ENCODE results near the gene C3orf18. TPM values are rescaled to one million over a fixed set of nuclear protein-coding genes. Genes with fewer than 3 reads are reported as not detected.

The C3orf18 gene
- total and polyA plus RNA-seq, 7 donors = 1.8 to 28.0 (median 13.3) TPM

DNA sequence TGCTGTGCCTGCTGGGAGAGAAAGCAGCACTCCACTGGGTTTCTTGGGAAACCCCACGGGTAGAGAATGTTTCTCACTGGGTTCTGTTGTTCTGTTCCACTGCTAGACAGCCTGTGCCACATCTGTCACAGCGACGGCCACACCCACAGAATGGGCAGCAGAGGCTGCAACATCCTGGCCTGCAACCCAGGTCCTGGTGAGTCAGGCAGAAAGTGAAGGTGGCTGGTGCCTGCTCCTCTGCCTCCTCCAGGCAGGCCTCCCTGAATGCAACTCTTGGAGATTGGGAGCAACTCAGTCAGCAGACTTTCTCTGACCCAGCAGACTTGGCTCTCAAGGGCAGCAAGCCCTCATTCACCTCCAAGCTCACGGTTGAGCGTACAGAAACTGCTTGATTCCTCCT is 13.0 kb downstream of the C3orf18 start:
- Histone ChIP-seq H3K27me3 (peaks cover 0 to 8% (median 0%) of the 10 kb centered on the region in 3 donors), H3K36me3 (no peaks in the 10 kb centered on the region), H3K9me3 (no peaks in the 10 kb centered on the region), H3K4me1 (peaks cover 0 to 7% (median 0%) of the 10 kb centered on the region in 4 donors), H3K4me3 (no peak overlapping the region), H3K27ac (no peak overlapping the region)
- TF ChIP-seq POLR2A (IDR thresholded peaks at IDR 0.05) (no peak), POLR2AphosphoS5 (IDR thresholded peaks at IDR 0.05) (no peak), EP300 (IDR thresholded peaks at IDR 0.05) (no peak)
- TF ChIP-seq, protein P1, sequence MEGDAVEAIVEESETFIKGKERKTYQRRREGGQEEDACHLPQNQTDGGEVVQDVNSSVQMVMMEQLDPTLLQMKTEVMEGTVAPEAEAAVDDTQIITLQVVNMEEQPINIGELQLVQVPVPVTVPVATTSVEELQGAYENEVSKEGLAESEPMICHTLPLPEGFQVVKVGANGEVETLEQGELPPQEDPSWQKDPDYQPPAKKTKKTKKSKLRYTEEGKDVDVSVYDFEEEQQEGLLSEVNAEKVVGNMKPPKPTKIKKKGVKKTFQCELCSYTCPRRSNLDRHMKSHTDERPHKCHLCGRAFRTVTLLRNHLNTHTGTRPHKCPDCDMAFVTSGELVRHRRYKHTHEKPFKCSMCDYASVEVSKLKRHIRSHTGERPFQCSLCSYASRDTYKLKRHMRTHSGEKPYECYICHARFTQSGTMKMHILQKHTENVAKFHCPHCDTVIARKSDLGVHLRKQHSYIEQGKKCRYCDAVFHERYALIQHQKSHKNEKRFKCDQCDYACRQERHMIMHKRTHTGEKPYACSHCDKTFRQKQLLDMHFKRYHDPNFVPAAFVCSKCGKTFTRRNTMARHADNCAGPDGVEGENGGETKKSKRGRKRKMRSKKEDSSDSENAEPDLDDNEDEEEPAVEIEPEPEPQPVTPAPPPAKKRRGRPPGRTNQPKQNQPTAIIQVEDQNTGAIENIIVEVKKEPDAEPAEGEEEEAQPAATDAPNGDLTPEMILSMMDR (IDR thresholded peaks at IDR 0.05) = no peak
- no peak for DNase-seq
- WGBS, 2 donors = 62 to 80% methylated on average over 5 of the region's 5 CpGs
- intact Hi-C loops (cut with DNase I) = no loop called here

DNA sequence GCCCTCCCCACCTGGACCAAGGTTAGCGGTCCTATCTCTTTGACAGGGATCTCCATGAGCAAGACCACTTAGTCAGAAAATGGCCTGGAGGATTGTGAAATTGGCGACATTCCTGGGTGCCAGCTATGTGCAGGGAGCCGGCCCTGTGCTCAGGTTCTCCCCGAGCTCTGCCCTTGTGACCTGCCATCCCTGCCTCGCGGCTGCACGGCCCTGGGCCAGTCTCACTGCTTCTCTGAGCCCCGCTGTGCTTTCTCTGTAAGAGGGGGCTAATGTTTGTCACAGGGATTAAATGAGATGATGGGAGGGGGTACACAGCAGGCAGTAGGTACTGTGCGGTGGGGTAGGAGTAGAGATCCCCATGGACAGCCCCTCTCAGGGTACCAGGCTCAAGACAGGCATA is 14.9 kb downstream of the C3orf18 start:
- WGBS, 2 donors = 88 to 89% methylated on average over 9 of the region's 9 CpGs

DNA sequence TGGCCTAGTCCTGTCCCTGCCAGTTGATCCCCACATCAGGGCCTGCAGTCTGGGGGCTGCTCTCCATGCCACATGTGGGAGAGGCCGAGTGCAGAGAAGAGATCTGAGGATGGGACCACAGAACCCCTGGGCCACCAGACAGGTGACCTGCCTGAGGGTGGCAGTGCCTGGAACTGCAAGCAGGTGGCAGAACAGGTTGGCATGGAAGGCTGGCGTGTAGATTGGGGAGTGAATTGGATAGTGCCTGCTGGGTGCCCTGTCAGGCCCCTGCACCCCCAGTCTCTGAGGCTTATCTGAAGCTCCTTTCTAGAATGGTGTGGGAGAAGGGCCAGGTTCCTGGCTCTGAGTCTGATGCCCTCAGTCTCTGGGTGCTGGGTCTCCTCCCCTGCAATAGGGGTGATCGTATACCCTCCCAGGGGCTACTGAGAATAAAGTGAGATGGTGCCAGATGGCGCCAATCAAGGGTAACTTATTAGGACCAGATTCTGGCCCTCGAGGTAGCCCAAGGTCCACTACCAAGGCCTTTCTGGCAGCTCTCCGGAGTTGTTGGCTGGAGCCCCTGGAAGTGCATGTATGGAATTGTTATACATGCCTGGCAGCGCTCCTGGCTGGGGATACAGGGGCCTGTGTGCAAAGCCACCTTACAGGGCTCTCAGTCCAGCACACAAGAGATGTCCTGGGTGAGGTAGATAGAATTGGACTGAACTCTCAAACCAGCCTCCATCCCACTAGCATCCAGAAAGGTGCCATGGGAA is 15.7 kb downstream of the C3orf18 start:
- Histone ChIP-seq H3K27ac (no peak overlapping the region), H3K9me3 (no peaks in the 10 kb centered on the region), H3K4me1 (no peaks in the 10 kb centered on the region), H3K36me3 (no peaks in the 10 kb centered on the region), H3K4me3 (no peak overlapping the region), H3K27me3 (peaks cover 0 to 8% (median 0%) of the 10 kb centered on the region in 3 donors)
- intact Hi-C loops (cut with DNase I) = no loop called here
- DNase-seq = no peak
- TF ChIP-seq POLR2A (IDR thresholded peaks at IDR 0.05) (no peak), POLR2AphosphoS5 (IDR thresholded peaks at IDR 0.05) (no peak), EP300 (IDR thresholded peaks at IDR 0.05) (no peak)
- TF ChIP-seq, protein P1 (IDR thresholded peaks at IDR 0.05) = no peak
- WGBS, 2 donors = 83 to 87% methylated on average over 7 of the region's 7 CpGs

More for the DNA sequence above, 14.9 kb downstream of the C3orf18 start:
- no peak for DNase-seq
- Histone ChIP-seq H3K36me3 (no peaks in the 10 kb centered on the region), H3K9me3 (no peaks in the 10 kb centered on the region), H3K27ac (no peak overlapping the region), H3K27me3 (peaks cover 0 to 8% (median 0%) of the 10 kb centered on the region in 3 donors), H3K4me3 (no peak overlapping the region), H3K4me1 (peaks cover 0 to under 1% (median 0%) of the 10 kb centered on the region in 4 donors)
- TF ChIP-seq POLR2A (IDR thresholded peaks at IDR 0.05) (no peak), EP300 (IDR thresholded peaks at IDR 0.05) (no peak), POLR2AphosphoS5 (IDR thresholded peaks at IDR 0.05) (no peak)
- TF ChIP-seq, protein P1 (IDR thresholded peaks at IDR 0.05) = no peak
- intact Hi-C loops (cut with DNase I) = no loop called here

DNA sequence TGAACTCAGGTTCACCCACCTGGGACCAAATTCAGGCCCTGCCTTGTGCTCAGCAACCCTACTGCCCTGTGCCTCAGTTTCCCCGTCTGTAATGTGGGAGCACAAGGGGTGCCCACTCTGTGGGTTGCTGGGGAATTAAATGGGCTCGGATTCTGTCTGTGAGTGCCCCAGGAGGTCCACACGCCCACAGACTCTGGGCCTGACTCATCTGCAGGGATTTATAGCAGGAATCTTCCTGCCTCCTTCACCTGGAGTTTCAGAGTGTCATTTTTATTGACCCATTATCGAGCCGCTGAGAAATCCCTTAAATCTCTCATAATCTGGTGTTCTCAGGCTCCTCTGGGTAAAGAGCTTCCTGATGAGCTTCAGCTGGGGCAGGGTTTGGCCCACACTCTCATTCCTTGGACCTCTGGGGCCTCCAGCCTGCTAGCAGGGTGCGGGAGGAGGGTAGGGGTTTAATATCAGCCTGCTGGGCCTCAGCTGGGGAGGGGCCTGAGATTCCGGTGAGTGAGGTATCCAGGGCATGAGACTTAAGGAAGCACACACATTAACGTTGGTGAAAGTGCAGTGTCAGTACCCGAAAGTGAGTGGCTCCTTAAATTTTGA is 16.4 kb downstream of the C3orf18 start:
- H3K27me3 ChIP-seq = peaks cover 0 to 8% (median 0%) of the 10 kb centered on the region in 3 donors
- H3K27ac ChIP-seq = no peak overlapping the region
- intact Hi-C loops (cut with DNase I) = no loop called here
- no peaks in the 10 kb centered on the region for H3K4me1 ChIP-seq
- H3K4me3 ChIP-seq = no peak overlapping the region
- no peaks in the 10 kb centered on the region for H3K36me3 ChIP-seq
- TF ChIP-seq EP300 (IDR thresholded peaks at IDR 0.05) = no peak
- TF ChIP-seq POLR2AphosphoS5 (IDR thresholded peaks at IDR 0.05) = no peak
- TF ChIP-seq, protein P1 (IDR thresholded peaks at IDR 0.05) = no peak
- no peak for TF ChIP-seq POLR2A (IDR thresholded peaks at IDR 0.05)
- 55 to 56% methylated on average over 9 of the region's 9 CpGs for WGBS, 2 donors
- no peaks in the 10 kb centered on the region for H3K9me3 ChIP-seq
- DNase-seq = no peak

Measured in sigmoid colon (tissue), 7 donors.